H1 (cell line): ENCODE data around the gene BOK. TPM values are rescaled to one million over a fixed set of nuclear protein-coding genes. Genes with fewer than 3 reads are reported as not detected.

Experiments
- CTCF ChIA-PET: fragments of 300-600 bp; sonication (Branson Sonifier 250); formaldehyde crosslinking; loops from one replicate; lab custom pipeline; 2021; ENCODE audit not compliant: partially characterized antibody; lab: Charles Lee
- POLR2A ChIA-PET: fragments of 300-600 bp; sonication (Branson Sonifier 250); formaldehyde crosslinking; loops from one replicate; lab custom pipeline; 2021; ENCODE audit warnings: inconsistent platforms; ENCODE audit not compliant: partially characterized antibody; lab: Charles Lee
- DNase-seq, 2 experiments: peaks; one replicate each; pipeline versions ENCODE4 v3.0.0 to v3.0.0-alpha.2; 2010 to 2022; ENCODE audit warnings: low spot score in 2 of 2, low read depth in 1 of 2, mixed read lengths in 1 of 2
- FAIRE-seq: peaks from 2 replicates; lab custom pipeline; 2011; peaks lifted over from hg19 to GRCh38; lab: Jason Lieb, UNC
- H2AFZ ChIP-seq: 2 replicates; pipeline ENCODE4 v1.8.1; 2012; ENCODE audit warnings: low read length, inconsistent platforms
- H2AK5ac ChIP-seq: 2 replicates; pipeline ENCODE4 v1.6.1; 2013; ENCODE audit warnings: low read depth, low read length
- H2BK120ac ChIP-seq: replicated peaks from 2 replicates; pipeline ENCODE3; 2013; ENCODE audit warnings: low read depth, low read length, inconsistent platforms
- H2BK12ac ChIP-seq: 2 replicates; pipeline ENCODE4 v1.6.1; 2013; ENCODE audit warnings: low read depth, low read length
- H2BK15ac ChIP-seq: 2 replicates; pipeline ENCODE4 v1.6.1; 2013; ENCODE audit warnings: low read length
- H2BK20ac ChIP-seq: 2 replicates; pipeline ENCODE4 v1.6.1; 2013; ENCODE audit warnings: low read length
- H2BK5ac ChIP-seq: 2 replicates; pipeline ENCODE4 v1.6.1; 2013; ENCODE audit warnings: low read depth, low read length
- H3K14ac ChIP-seq: 2 replicates; pipeline ENCODE4 v1.6.1; 2013; ENCODE audit warnings: inconsistent platforms; ENCODE audit not compliant: insufficient read length
- H3K18ac ChIP-seq: 2 replicates; pipeline ENCODE4 v1.6.1; 2013; ENCODE audit warnings: low read length; ENCODE audit errors: extremely low read depth
- H3K23ac ChIP-seq: 2 replicates; pipeline ENCODE4 v1.6.1; 2013; ENCODE audit warnings: inconsistent platforms; ENCODE audit not compliant: insufficient read length
- H3K23me2 ChIP-seq: 2 replicates; pipeline ENCODE4 v1.6.1; 2013; ENCODE audit warnings: low read depth, low read length
- H3K27ac ChIP-seq: 2 replicates; pipeline ENCODE4 v1.6.1; 2011; ENCODE audit warnings: low read depth, low read length, inconsistent platforms
- H3K27me3 ChIP-seq, 4 experiments: replicated peaks in 1 of 4; 1 replicate in 1 of 4; 2 replicates in 3 of 4; pipeline versions ENCODE4 v1.6.1 to v1.8.1; 2011 to 2013; ENCODE audit warnings: low read length in 3 of 4, mild to moderate bottlenecking in 3 of 4, inconsistent platforms in 2 of 4, mixed read lengths in 2 of 4, moderate library complexity in 1 of 4; ENCODE audit not compliant: control insufficient read depth in 3 of 4, insufficient read depth in 3 of 4; ENCODE audit errors: extremely low read depth in 1 of 4
- H3K36me3 ChIP-seq, 4 experiments: 2 replicates each; pipeline versions ENCODE4 v1.6.1 to v1.8.1; 2011 to 2013; ENCODE audit warnings: mild to moderate bottlenecking in 4 of 4, low read length in 3 of 4, moderate library complexity in 2 of 4, control low read depth in 1 of 4, inconsistent platforms in 1 of 4; ENCODE audit not compliant: insufficient read depth in 4 of 4, control insufficient read depth in 2 of 4
- H3K4ac ChIP-seq: replicated peaks from 2 replicates; pipeline ENCODE3; 2013; ENCODE audit warnings: low read length, low read depth, mixed read lengths, inconsistent platforms; ENCODE audit not compliant: insufficient read length
- H3K4me1 ChIP-seq, 4 experiments: replicated peaks in 1 of 4; 1 replicate in 1 of 4; 2 replicates in 3 of 4; pipeline versions ENCODE4 v1.6.1 to v1.8.1; 2011 to 2013; ENCODE audit warnings: low read length in 3 of 4, inconsistent platforms in 2 of 4, mixed read lengths in 1 of 4; ENCODE audit not compliant: insufficient read depth in 4 of 4, control insufficient read depth in 3 of 4
- H3K4me2 ChIP-seq, 2 experiments: 2 replicates each; pipeline versions ENCODE4 v1.6.1 to v1.8.1; 2011 to 2013; ENCODE audit warnings: low read depth in 2 of 2, low read length in 2 of 2, control low read depth in 1 of 2, inconsistent platforms in 1 of 2, mild to moderate bottlenecking in 1 of 2; ENCODE audit not compliant: insufficient read depth in 1 of 2
- H3K4me3 ChIP-seq, 4 experiments: fragments of 200-600, 300-600 bp in 1 of 4; sonication (generic), shearing (Covaris generic), sonication (Bioruptor Twin) in 1 of 4; 2 replicates each; pipeline versions ENCODE4 v1.5.1 to v1.8.1; 2011 to 2016; ENCODE audit warnings: low read length in 4 of 4, low read depth in 3 of 4, control low read depth in 2 of 4, inconsistent platforms in 2 of 4, mild to moderate bottlenecking in 2 of 4, mixed read lengths in 1 of 4, moderate library complexity in 1 of 4; ENCODE audit not compliant: insufficient read depth in 2 of 4; ENCODE audit errors: extremely low read depth in 1 of 4
- H3K56ac ChIP-seq: replicated peaks from 2 replicates; pipeline ENCODE3; 2013; ENCODE audit warnings: low read depth, mild to moderate bottlenecking, mixed read lengths, low read length, inconsistent platforms; ENCODE audit not compliant: insufficient read length
- H3K79me1 ChIP-seq: 2 replicates; pipeline ENCODE4 v1.6.1; 2013; ENCODE audit warnings: low read depth, low read length, control low read depth
- H3K79me2 ChIP-seq, 2 experiments: 2 replicates each; pipeline versions ENCODE4 v1.6.1 to v1.8.1; 2012 to 2013; ENCODE audit warnings: low read length in 2 of 2, mild to moderate bottlenecking in 2 of 2, inconsistent platforms in 1 of 2; ENCODE audit not compliant: insufficient read depth in 2 of 2, control insufficient read depth in 1 of 2
- H3K9ac ChIP-seq, 4 experiments: replicated peaks in 1 of 4; 1 replicate in 1 of 4; 2 replicates in 3 of 4; pipeline versions ENCODE4 v1.6.1 to v1.8.1; 2011 to 2013; ENCODE audit warnings: low read depth in 3 of 4, low read length in 3 of 4, control low read depth in 2 of 4, mild to moderate bottlenecking in 2 of 4, moderate library complexity in 2 of 4, inconsistent platforms in 1 of 4; ENCODE audit errors: extremely low read depth in 1 of 4
- H3K9me3 ChIP-seq, 2 experiments: 2 replicates each; pipeline versions ENCODE4 v1.6.1 to v1.8.1; 2012 to 2013; ENCODE audit warnings: mild to moderate bottlenecking in 2 of 2, moderate library complexity in 2 of 2, control low read depth in 1 of 2, inconsistent platforms in 1 of 2, low read depth in 1 of 2, low read length in 1 of 2, mixed read lengths in 1 of 2; ENCODE audit not compliant: insufficient read depth in 2 of 2
- H4K20me1 ChIP-seq, 2 experiments: replicated peaks in 1 of 2; 2 replicates each; pipeline versions ENCODE3 to v1.8.1; 2011 to 2013; ENCODE audit warnings: inconsistent platforms in 2 of 2, low read length in 2 of 2, mild to moderate bottlenecking in 1 of 2; ENCODE audit not compliant: insufficient read depth in 2 of 2, control insufficient read depth in 1 of 2
- H4K5ac ChIP-seq: 2 replicates; pipeline ENCODE4 v1.6.1; 2013; ENCODE audit warnings: low read length, low read depth, mixed read lengths, inconsistent platforms; ENCODE audit not compliant: insufficient read length
- H4K8ac ChIP-seq: 2 replicates; pipeline ENCODE4 v1.8.0; 2013; ENCODE audit warnings: mild to moderate bottlenecking, moderate library complexity, low read length, inconsistent platforms; ENCODE audit not compliant: insufficient read depth; ENCODE audit errors: extremely low read depth
- H4K91ac ChIP-seq: replicated peaks from 2 replicates; pipeline ENCODE3; 2013; ENCODE audit warnings: low read length, mixed read lengths, inconsistent platforms; ENCODE audit not compliant: insufficient read length
- CHD1 ChIP-seq: IDR thresholded peaks from 2 replicates; pipeline ENCODE4 v1.6.1; 2012; ENCODE audit warnings: low read depth, low read length, improper control_type of control experiment
- CHD2 ChIP-seq: IDR thresholded peaks from 2 replicates; pipeline ENCODE4 v1.6.1; 2012; ENCODE audit warnings: low read length, improper control_type of control experiment
- CREB1 ChIP-seq: IDR thresholded peaks from 2 replicates; pipeline ENCODE4 v1.6.1; 2012; ENCODE audit warnings: inconsistent platforms
- MAX ChIP-seq: IDR thresholded peaks from 2 replicates; pipeline ENCODE4 v1.6.1; 2012; ENCODE audit warnings: inconsistent platforms
- NANOG ChIP-seq: IDR thresholded peaks from 2 replicates; pipeline ENCODE4 v1.6.1; 2011; ENCODE audit warnings: low read length, low read depth, mild to moderate bottlenecking, inconsistent platforms; ENCODE audit not compliant: insufficient read depth, poor library complexity, severe bottlenecking
- RNF2 ChIP-seq: fragments of 200-900, 300-1000 bp; sonication (generic); IDR thresholded peaks from 2 replicates; pipeline ENCODE4 v1.7.1; 2016; ENCODE audit warnings: borderline replicate concordance, low read depth, mild to moderate bottlenecking, antibody characterized with exemption, low read length; ENCODE audit not compliant: poor library complexity, severe bottlenecking; ENCODE audit errors: missing control alignments
- SP1 ChIP-seq: IDR thresholded peaks from 2 replicates; pipeline ENCODE4 v1.6.1; 2011; ENCODE audit warnings: low read depth, low read length
- USF2 ChIP-seq: IDR thresholded peaks from 2 replicates; pipeline ENCODE4 v1.6.1; 2011; ENCODE audit warnings: low read length, improper control_type of control experiment
- WGBS, 2 experiments: shearing (Covaris generic) in 1 of 2; methylation state at CpG; one replicate each; pipeline versions ENCODE4 v1.1.6 to v1.1.7; 2013 to 2015; ENCODE audit warnings: low lambda C conversion rate in 2 of 2, mixed read lengths in 2 of 2, inconsistent platforms in 1 of 2, low coverage in 1 of 2, missing lambda C conversion rate in 1 of 2; ENCODE audit not compliant: insufficient replicate concordance in 2 of 2, insufficient coverage in 1 of 2, insufficient read length in 1 of 2; ENCODE audit errors: extremely low coverage in 1 of 2, missing lambda C conversion rate in 1 of 2; 5-methylcytosine and 5-hydroxymethylcytosine counted together
- polyA plus RNA-seq, 7 experiments: library from polyadenylated mRNA; depleted of rRNA in 3 of 7; stranded (reverse) in 5 of 7; unstranded in 2 of 7; fragments of >200 nt in 5 of 7; fragments of 200-250 nt in 2 of 7; gene quantifications; 1 replicate in 5 of 7; 2 replicates in 1 of 7; 4 replicates in 1 of 7; pipeline versions ENCODE4 v1.2.1 to v1.2.3, GENCODE V29; 2011 to 2013; ENCODE audit warnings: missing spikeins in 2 of 7, mixed read lengths in 2 of 7
- total RNA-seq: library from RNA; stranded (reverse); fragmentation: NEBNext Ultra II Directional; extraction: Animal tissue kit (Norgen Biotek cat#: 25700); gene quantifications from 2 replicates; pipeline ENCODE4 v1.2.1, GENCODE V29; 2021

BOK gene
- total and polyA plus RNA-seq, 2 of the 8 experiments (the other 6 are each of a cell fraction or from before 2014, with no cell fraction given): 33.7 to 37.6 TPM

DNA sequence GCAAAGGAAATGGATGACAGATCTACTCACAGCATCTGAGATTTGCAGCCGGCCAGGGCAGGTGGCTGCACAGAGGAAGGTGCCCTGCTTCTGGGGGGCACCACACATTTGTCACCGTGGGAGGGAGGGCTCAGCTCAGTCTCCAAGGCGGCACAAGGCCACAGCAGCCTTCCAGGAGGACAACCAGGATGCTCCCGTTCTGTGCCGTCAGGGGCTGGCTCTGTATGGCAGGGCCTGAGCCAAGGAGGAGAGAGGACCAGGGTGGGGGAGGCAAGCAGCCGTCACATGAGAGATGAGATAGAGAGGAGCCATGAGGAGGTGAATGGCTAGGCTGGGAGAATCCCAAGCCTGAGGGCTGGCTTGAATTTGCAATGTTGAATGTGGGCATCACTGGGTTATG is 4.6 kb upstream of the BOK start:
- Histone ChIP-seq H3K27me3 (peaks cover 0 to 2% (median 0%) of the 10 kb centered on the region in 4 experiments; a peak in 2 of 7 replicates), H3K9me3 (0 out of 4 replicates have a peak, but pooled peaks cover 0 to 4% of the 10 kb centered on the region in 2 experiments), H2AFZ (no peak overlapping the region), H3K9ac (no peak overlapping the region), H2BK12ac (no peak overlapping the region), H3K4me2 (no peak overlapping the region), H3K4me3 (no peak overlapping the region), H2BK120ac (no peak overlapping the region), H3K4me1 (no peaks in the 10 kb centered on the region; a peak in 2 of 7 replicates), H4K20me1 (no peaks in the 10 kb centered on the region), H2BK20ac (peak overlapping the region; percentile 77; the same call in 1 of the 2 replicates), H3K18ac (no peak overlapping the region), H4K91ac (peak overlapping the region; percentile 70), H2AK5ac (no peak overlapping the region), H3K14ac (no peak overlapping the region), H3K56ac (no peak overlapping the region), H3K36me3 (no peaks in the 10 kb centered on the region), H3K4ac (no peak overlapping the region), H4K5ac (no peak overlapping the region), H4K8ac (no peak overlapping the region), H3K23me2 (peaks cover 2% of the 10 kb centered on the region; the same call in 1 of the 2 replicates), H2BK15ac (no peak overlapping the region), H3K27ac (no peak overlapping the region), H3K79me2 (no peaks in the 10 kb centered on the region), H3K23ac (no peak overlapping the region), H2BK5ac (peak overlapping the region; percentile 74; the same call in 1 of the 2 replicates), H3K79me1 (no peaks in the 10 kb centered on the region)
- no peak for DNase-seq
- POLR2A ChIA-PET: no interaction called here
- FAIRE-seq: no peak
- CTCF ChIA-PET: interaction anchor here (0.8 to 1.0 kb wide), 2 partner anchors 9 to 10 kb away, joined by 3 read pairs; no protein-coding TSS in a partner anchor
- TF ChIP-seq RNF2 (no peak), SP1 (no peak), CREB1 (no peak), MAX (no peak), CHD2 (no peak), CHD1 (no peak), USF2 (no peak), NANOG (no peak)
- 97% methylated on average over 6 of the region's 6 CpGs; no CpG with 5 or more reads in 1 of the 2 experiments for WGBS, 2 experiments
